ENCODE data around the gene SLC28A1. TPM values are rescaled to one million over a fixed set of nuclear protein-coding genes. Genes with fewer than 3 reads are reported as not detected.

SLC28A1 gene
- total and polyA plus RNA-seq, 2 experiments from 2014 or later: not detected

- no peak for TF ChIP-seq EZH2phosphoT487 (IDR thresholded peaks at IDR 0.05; ENCODE audit: insufficient read depth, low read depth)
- TF ChIP-seq EZH2 (IDR thresholded peaks at IDR 0.05; ENCODE audit: insufficient read depth, poor library complexity, severe bottlenecking): no peak
- in situ Hi-C loops (cut with MboI): loop anchor here (25.0 kb wide), 1 partner anchor 318 kb away; no protein-coding TSS in a partner anchor
- H3K4me3 ChIP-seq: no peak overlapping the region
Observed at GRCh38 chr15:84969257-84969656, 84.8 kb downstream of the SLC28A1 start.

GRCh38 chr15:84970843-84971242 is 86.4 kb downstream of the SLC28A1 start:
- no peaks in the 10 kb centered on the region for H3K9me2 ChIP-seq (ENCODE audit: insufficient read depth)
- no peak overlapping the region for H3K4me2 ChIP-seq (ENCODE audit: unreplicated experiment)
- H3K27ac ChIP-seq: no peak overlapping the region
- no peaks in the 10 kb centered on the region for H3K27me3 ChIP-seq (replicated peaks; ENCODE audit: insufficient read depth)
- no peaks in the 10 kb centered on the region for H3K79me2 ChIP-seq (ENCODE audit: insufficient read depth)
- in situ Hi-C loops (cut with MboI): loop anchor here (25.0 kb wide), 1 partner anchor 316 kb away; no protein-coding TSS in a partner anchor
- TF ChIP-seq EZH2 (IDR thresholded peaks at IDR 0.05; ENCODE audit: insufficient read depth, poor library complexity, severe bottlenecking) (no peak), EZH2phosphoT487 (IDR thresholded peaks at IDR 0.05; ENCODE audit: insufficient read depth, low read depth) (no peak)
- no peaks in the 10 kb centered on the region for H3K9me3 ChIP-seq (ENCODE audit: low read depth)
- no peak overlapping the region for H3K9ac ChIP-seq
- WGBS, 2 experiments (ENCODE audit: low coverage in 1 of 2, low lambda C conversion rate in 2 of 2, missing lambda C conversion rate in 2 of 2): 71 to 73% methylated on average over 3 of the region's 3 CpGs
- H4K20me1 ChIP-seq (ENCODE audit: insufficient read depth): no peaks in the 10 kb centered on the region
- H2AFZ ChIP-seq: no peak overlapping the region
- no peak overlapping the region for H3K4me3 ChIP-seq
- no peaks in the 10 kb centered on the region for H3K36me3 ChIP-seq (ENCODE audit: low read depth)
- no peak for DNase-seq
- no peaks in the 10 kb centered on the region for H3K4me1 ChIP-seq (ENCODE audit: insufficient read depth)
- no peaks in the 10 kb centered on the region for H3F3A ChIP-seq (ENCODE audit: insufficient read depth)

More at GRCh38 chr15:84969257-84969656, 84.8 kb downstream of the SLC28A1 start:
- no peaks in the 10 kb centered on the region for H3F3A ChIP-seq (ENCODE audit: insufficient read depth)
- H3K4me1 ChIP-seq (ENCODE audit: insufficient read depth): no peaks in the 10 kb centered on the region
- H3K4me2 ChIP-seq (ENCODE audit: unreplicated experiment): no peak overlapping the region
- no peaks in the 10 kb centered on the region for H4K20me1 ChIP-seq (ENCODE audit: insufficient read depth)
- no peak overlapping the region for H3K27ac ChIP-seq
- H3K27me3 ChIP-seq (replicated peaks; ENCODE audit: insufficient read depth): no peaks in the 10 kb centered on the region
- H3K9ac ChIP-seq: no peak overlapping the region
- 57 to 58% methylated on average over 6 of the region's 6 CpGs for WGBS, 2 experiments (ENCODE audit: low coverage in 1 of 2, low lambda C conversion rate in 2 of 2, missing lambda C conversion rate in 2 of 2)
- no peak overlapping the region for H2AFZ ChIP-seq
- no peaks in the 10 kb centered on the region for H3K36me3 ChIP-seq (ENCODE audit: low read depth)
- DNase-seq: no peak
- no peaks in the 10 kb centered on the region for H3K79me2 ChIP-seq (ENCODE audit: insufficient read depth)
- no peaks in the 10 kb centered on the region for H3K9me2 ChIP-seq (ENCODE audit: insufficient read depth)
- no peaks in the 10 kb centered on the region for H3K9me3 ChIP-seq (ENCODE audit: low read depth)

- no peak overlapping the region for H3K4me2 ChIP-seq (ENCODE audit: unreplicated experiment)
- 78 to 82% methylated on average over 16 of the region's 16 CpGs for WGBS, 2 experiments (ENCODE audit: low coverage in 1 of 2, low lambda C conversion rate in 2 of 2, missing lambda C conversion rate in 2 of 2)
- H3K9me2 ChIP-seq (ENCODE audit: insufficient read depth): no peaks in the 10 kb centered on the region
- H3K79me2 ChIP-seq (ENCODE audit: insufficient read depth): no peaks in the 10 kb centered on the region
- no peak overlapping the region for H3K4me3 ChIP-seq
- H3K9me3 ChIP-seq (ENCODE audit: low read depth): no peaks in the 10 kb centered on the region
- H3K9ac ChIP-seq: no peak overlapping the region
- H4K20me1 ChIP-seq (ENCODE audit: insufficient read depth): no peaks in the 10 kb centered on the region
- TF ChIP-seq EZH2phosphoT487 (IDR thresholded peaks at IDR 0.05; ENCODE audit: insufficient read depth, low read depth): no peak
- TF ChIP-seq EZH2 (IDR thresholded peaks at IDR 0.05; ENCODE audit: insufficient read depth, poor library complexity, severe bottlenecking): no peak
- in situ Hi-C loops (cut with MboI): loop anchor here (25.0 kb wide), 1 partner anchor 314 kb away; no protein-coding TSS in a partner anchor
- no peaks in the 10 kb centered on the region for H3K4me1 ChIP-seq (ENCODE audit: insufficient read depth)
- no peaks in the 10 kb centered on the region for H3F3A ChIP-seq (ENCODE audit: insufficient read depth)
- no peaks in the 10 kb centered on the region for H3K27me3 ChIP-seq (replicated peaks; ENCODE audit: insufficient read depth)
- H3K36me3 ChIP-seq (ENCODE audit: low read depth): no peaks in the 10 kb centered on the region
- H3K27ac ChIP-seq: no peak overlapping the region
- DNase-seq: peak; percentile 19
- no peak overlapping the region for H2AFZ ChIP-seq
Observed at GRCh38 chr15:84973492-84974460, 89.3 kb downstream of the SLC28A1 start.

- in situ Hi-C loops (cut with MboI): no loop called here
- 0 out of 2 replicates have a peak, but pooled peaks cover 4% of the 10 kb centered on the region for H3F3A ChIP-seq (ENCODE audit: insufficient read depth)
- no peak overlapping the region for H3K4me2 ChIP-seq (ENCODE audit: unreplicated experiment)
- H3K79me2 ChIP-seq (ENCODE audit: insufficient read depth): no peaks in the 10 kb centered on the region
- no peaks in the 10 kb centered on the region for H3K36me3 ChIP-seq (ENCODE audit: low read depth)
- H3K4me3 ChIP-seq: no peak overlapping the region
- H3K9me2 ChIP-seq (ENCODE audit: insufficient read depth): no peaks in the 10 kb centered on the region
- 75 to 82% methylated on average over 5 of the region's 5 CpGs for WGBS, 2 experiments (ENCODE audit: low coverage in 1 of 2, low lambda C conversion rate in 2 of 2, missing lambda C conversion rate in 2 of 2)
- no peak for TF ChIP-seq EZH2phosphoT487 (IDR thresholded peaks at IDR 0.05; ENCODE audit: insufficient read depth, low read depth)
- H3K27ac ChIP-seq: no peak overlapping the region
- no peak overlapping the region for H3K9ac ChIP-seq
- H3K9me3 ChIP-seq (ENCODE audit: low read depth): no peaks in the 10 kb centered on the region
- H3K4me1 ChIP-seq (ENCODE audit: insufficient read depth): no peaks in the 10 kb centered on the region
- DNase-seq: no peak
- H3K27me3 ChIP-seq (replicated peaks; ENCODE audit: insufficient read depth): no peaks in the 10 kb centered on the region
- no peak overlapping the region for H2AFZ ChIP-seq
- H4K20me1 ChIP-seq (ENCODE audit: insufficient read depth): no peaks in the 10 kb centered on the region
Observed at GRCh38 chr15:84975871-84976351, 91.4 kb downstream of the SLC28A1 start.

Measured in GM23248 (cell line).